Duodenal mucosa (tissue), 2 donors: ENCODE results near the gene P4HTM.
A peak's percentile ranks its signal among the peaks of the same experiment; 100 is the strongest.
"Not testable (repeated sequence)": the region's sequence is repeated elsewhere in the genome, so short reads cannot be mapped to it uniquely, and the experiment has no call there.

Experiments
- H3K27ac ChIP-seq: one replicate; pipeline ENCODE4 v1.7.0; 2013; ENCODE audit warnings: low read depth, low read length
- H3K27me3 ChIP-seq, 2 donors: one replicate each; pipeline ENCODE4 v1.7.0; 2013; ENCODE audit warnings: low read length in 2 of 2, control low read depth in 1 of 2; ENCODE audit not compliant: insufficient read depth in 2 of 2, control insufficient read depth in 1 of 2
- H3K36me3 ChIP-seq, 2 donors: one replicate each; pipeline ENCODE4 v1.7.0; 2013; ENCODE audit warnings: low read length in 2 of 2, control low read depth in 1 of 2; ENCODE audit not compliant: insufficient read depth in 2 of 2, control insufficient read depth in 1 of 2
- H3K4me1 ChIP-seq, 2 donors: one replicate each; pipeline ENCODE4 v1.7.0; 2013; ENCODE audit warnings: low read length in 2 of 2, control low read depth in 1 of 2; ENCODE audit not compliant: insufficient read depth in 2 of 2, control insufficient read depth in 1 of 2
- H3K4me3 ChIP-seq, 2 donors: one replicate each; pipeline ENCODE4 v1.7.0; 2013; ENCODE audit warnings: low read length in 2 of 2, low read depth in 1 of 2
- H3K9ac ChIP-seq, 2 donors: one replicate each; pipeline ENCODE4 v1.7.0; 2013; ENCODE audit warnings: low read length in 2 of 2, low read depth in 1 of 2
- H3K9me3 ChIP-seq, 2 donors: one replicate each; pipeline ENCODE4 v1.7.0; 2013; ENCODE audit warnings: low read length in 2 of 2, control low read depth in 1 of 2; ENCODE audit not compliant: control insufficient read depth in 1 of 2

Gene P4HTM

GRCh38 chr3:49007068-49007770, 17.2 kb downstream of the P4HTM start, which contains the start of gene WDR6:
WDR6 (plus strand) TSS chr3:49007391; CDS start chr3:49007432, 41 bp downstream.
- H3K27me3 ChIP-seq, result no peaks in the 10 kb centered on the region
- peaks cover 15 to 19% of the 10 kb centered on the region in 2 donors for H3K4me1 ChIP-seq

GRCh38 chr3:49007771-49008528, 17.9 kb downstream of the P4HTM start:
- peak overlapping the region; percentile 98 to 99 for H3K9ac ChIP-seq
- H3K27me3 ChIP-seq, result no peaks in the 10 kb centered on the region
- H3K9me3 ChIP-seq, result no peaks in the 10 kb centered on the region
- peaks cover 15 to 19% of the 10 kb centered on the region in 2 donors for H3K4me1 ChIP-seq
- H3K36me3 ChIP-seq, result peaks cover 0 to 19% of the 10 kb centered on the region in 2 donors
- peak overlapping the region; percentile 90 to 94 for H3K4me3 ChIP-seq
- H3K27ac ChIP-seq, result peak overlapping the region; percentile 98

More at GRCh38 chr3:49007068-49007770, 17.2 kb downstream of the P4HTM start, which contains the start of gene WDR6:
- H3K9me3 ChIP-seq, result no peaks in the 10 kb centered on the region
- peak within 1 kb of the TSS; percentile 98 for H3K27ac ChIP-seq
- H3K4me3 ChIP-seq, result peak within 1 kb of the TSS; percentile 90 to 94
- peak within 1 kb of the TSS; percentile 98 to 99 for H3K9ac ChIP-seq
- peaks cover 0 to 14% of the 10 kb centered on the region in 2 donors for H3K36me3 ChIP-seq

GRCh38 chr3:49008627-49009026, 18.6 kb downstream of the P4HTM start:
- peaks cover 15 to 19% of the 10 kb centered on the region in 2 donors for H3K4me1 ChIP-seq
- H3K36me3 ChIP-seq, result peaks cover 2 to 25% of the 10 kb centered on the region in 2 donors
- peak overlapping the region in 1 of 2 donors; percentile 40 for H3K9ac ChIP-seq
- H3K27me3 ChIP-seq, H3K9me3 ChIP-seq, H3K27ac ChIP-seq: not testable (repeated sequence)
- peak overlapping the region; percentile 90 to 94 for H3K4me3 ChIP-seq

GRCh38 chr3:49009396-49009795, 19.4 kb downstream of the P4HTM start:
- Histone ChIP-seq H3K27ac (no peak overlapping the region), H3K36me3 (peaks cover 6 to 33% of the 10 kb centered on the region in 2 donors), H3K9ac (no peak overlapping the region), H3K27me3 (no peaks in the 10 kb centered on the region), H3K9me3 (no peaks in the 10 kb centered on the region), H3K4me3 (no peak overlapping the region), H3K4me1 (peaks cover 15 to 19% of the 10 kb centered on the region in 2 donors)

GRCh38 chr3:49012441-49013017, 22.5 kb downstream of the P4HTM start:
- peaks cover 20 to 58% of the 10 kb centered on the region in 2 donors for H3K36me3 ChIP-seq
- H3K9ac ChIP-seq, result no peak overlapping the region
- H3K4me1 ChIP-seq, result peaks cover 13 to 16% of the 10 kb centered on the region in 2 donors
- H3K4me3 ChIP-seq, result no peak overlapping the region
- no peaks in the 10 kb centered on the region for H3K27me3 ChIP-seq
- H3K27ac ChIP-seq, result no peak overlapping the region
- H3K9me3 ChIP-seq, result no peaks in the 10 kb centered on the region

- Histone ChIP-seq H3K27me3 (no peaks in the 10 kb centered on the region), H3K4me1 (peaks cover 11 to 17% of the 10 kb centered on the region in 2 donors), H3K9ac (no peak overlapping the region), H3K36me3 (peaks cover 20 to 58% of the 10 kb centered on the region in 2 donors), H3K9me3 (no peaks in the 10 kb centered on the region), H3K27ac (no peak overlapping the region), H3K4me3 (no peak overlapping the region)
Observed at GRCh38 chr3:49013113-49013737, 23.2 kb downstream of the P4HTM start.

GRCh38 chr3:49013738-49014660, 24.0 kb downstream of the P4HTM start:
- H3K27me3 ChIP-seq, result no peaks in the 10 kb centered on the region
- H3K36me3 ChIP-seq, result peaks cover 20 to 58% of the 10 kb centered on the region in 2 donors
- H3K9me3 ChIP-seq, result no peaks in the 10 kb centered on the region
- H3K4me1 ChIP-seq, result peaks cover 6 to 17% of the 10 kb centered on the region in 2 donors
- H3K4me3 ChIP-seq, result no peak overlapping the region
- H3K9ac ChIP-seq, result no peak overlapping the region
- no peak overlapping the region for H3K27ac ChIP-seq

- H3K36me3 ChIP-seq, result peaks cover 20 to 58% of the 10 kb centered on the region in 2 donors
Observed at GRCh38 chr3:49015072-49015471, 25.0 kb downstream of the P4HTM start.

GRCh38 chr3:49015765-49016164, 25.7 kb downstream of the P4HTM start:
- H3K9me3 ChIP-seq, result no peaks in the 10 kb centered on the region
- H3K36me3 ChIP-seq, result peaks cover 20 to 58% of the 10 kb centered on the region in 2 donors
- H3K9ac ChIP-seq, result no peak overlapping the region
- peaks cover 17 to 32% of the 10 kb centered on the region in 2 donors for H3K4me1 ChIP-seq
- no peaks in the 10 kb centered on the region for H3K27me3 ChIP-seq
- H3K27ac ChIP-seq, result no peak overlapping the region
- no peak overlapping the region for H3K4me3 ChIP-seq

More at GRCh38 chr3:49015072-49015471, 25.0 kb downstream of the P4HTM start:
- no peak overlapping the region for H3K9ac ChIP-seq
- H3K4me3 ChIP-seq, result no peak overlapping the region
- no peaks in the 10 kb centered on the region for H3K9me3 ChIP-seq
- peaks cover 13 to 26% of the 10 kb centered on the region in 2 donors for H3K4me1 ChIP-seq
- H3K27ac ChIP-seq, result no peak overlapping the region
- H3K27me3 ChIP-seq, result no peaks in the 10 kb centered on the region
